ENCODE data around the gene CD82.

Gene CD82

DNA sequence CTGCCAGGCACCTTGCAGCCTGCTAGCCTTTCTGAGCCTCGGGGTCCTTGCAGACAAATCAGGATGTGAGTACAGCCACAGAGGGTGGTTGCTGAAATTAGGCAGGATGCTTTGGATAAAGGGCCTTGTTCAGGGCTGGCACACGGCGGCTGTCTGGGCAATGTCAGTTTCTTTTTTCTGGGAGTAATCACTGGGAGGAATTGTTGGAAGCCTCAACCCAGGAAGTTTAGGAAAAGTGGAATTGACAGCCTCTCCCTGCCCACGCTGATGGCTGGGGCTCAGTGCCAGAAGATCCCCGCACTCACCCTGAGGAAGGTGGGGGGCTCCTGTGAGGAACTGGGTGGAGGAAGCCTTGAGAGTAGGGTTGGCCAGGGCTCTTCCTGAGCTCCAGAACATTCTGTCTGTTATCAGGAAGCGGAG, 37.4 kb downstream of the CD82 start:
- TF ChIP-seq, protein P1, sequence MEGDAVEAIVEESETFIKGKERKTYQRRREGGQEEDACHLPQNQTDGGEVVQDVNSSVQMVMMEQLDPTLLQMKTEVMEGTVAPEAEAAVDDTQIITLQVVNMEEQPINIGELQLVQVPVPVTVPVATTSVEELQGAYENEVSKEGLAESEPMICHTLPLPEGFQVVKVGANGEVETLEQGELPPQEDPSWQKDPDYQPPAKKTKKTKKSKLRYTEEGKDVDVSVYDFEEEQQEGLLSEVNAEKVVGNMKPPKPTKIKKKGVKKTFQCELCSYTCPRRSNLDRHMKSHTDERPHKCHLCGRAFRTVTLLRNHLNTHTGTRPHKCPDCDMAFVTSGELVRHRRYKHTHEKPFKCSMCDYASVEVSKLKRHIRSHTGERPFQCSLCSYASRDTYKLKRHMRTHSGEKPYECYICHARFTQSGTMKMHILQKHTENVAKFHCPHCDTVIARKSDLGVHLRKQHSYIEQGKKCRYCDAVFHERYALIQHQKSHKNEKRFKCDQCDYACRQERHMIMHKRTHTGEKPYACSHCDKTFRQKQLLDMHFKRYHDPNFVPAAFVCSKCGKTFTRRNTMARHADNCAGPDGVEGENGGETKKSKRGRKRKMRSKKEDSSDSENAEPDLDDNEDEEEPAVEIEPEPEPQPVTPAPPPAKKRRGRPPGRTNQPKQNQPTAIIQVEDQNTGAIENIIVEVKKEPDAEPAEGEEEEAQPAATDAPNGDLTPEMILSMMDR (IDR thresholded peaks at IDR 0.05; ENCODE audit: low read depth, low read length, missing control alignments), result no peak
- no peak for DNase-seq (ENCODE audit: low read depth)

DNA sequence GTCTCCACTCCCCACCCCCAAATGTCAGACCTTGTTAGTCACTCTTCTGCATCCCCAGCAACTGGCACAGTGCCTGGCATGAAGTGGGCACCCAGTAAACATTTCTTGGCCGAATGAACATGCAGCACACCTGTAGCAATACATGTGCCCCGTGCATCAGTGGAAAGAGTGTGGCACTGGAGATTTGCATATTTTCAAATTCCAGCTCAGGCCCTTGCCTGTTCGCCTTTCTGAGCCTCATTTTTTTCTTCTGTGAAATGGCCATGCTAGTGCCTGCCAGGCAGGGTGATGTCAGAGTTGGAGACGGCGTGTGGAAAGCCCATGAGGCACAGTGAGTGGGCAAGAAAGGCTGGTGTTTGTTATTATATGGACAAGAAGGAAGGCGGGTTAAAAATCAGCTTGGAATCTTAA, 38.7 kb downstream of the CD82 start:
- TF ChIP-seq, protein P1 (IDR thresholded peaks at IDR 0.05; ENCODE audit: low read depth, low read length, missing control alignments), result no peak
- DNase-seq (ENCODE audit: low read depth), result no peak
- in situ Hi-C loops (cut with HindIII; ENCODE audit: low sequenced_read_pairs), result no loop called here
- no peak overlapping the region for H3K4me3 ChIP-seq (ENCODE audit: low read depth, low read length)

More for the DNA sequence above, 37.4 kb downstream of the CD82 start:
- in situ Hi-C loops (cut with HindIII; ENCODE audit: low sequenced_read_pairs), result no loop called here
- no peak overlapping the region for H3K4me3 ChIP-seq (ENCODE audit: low read depth, low read length)

DNA sequence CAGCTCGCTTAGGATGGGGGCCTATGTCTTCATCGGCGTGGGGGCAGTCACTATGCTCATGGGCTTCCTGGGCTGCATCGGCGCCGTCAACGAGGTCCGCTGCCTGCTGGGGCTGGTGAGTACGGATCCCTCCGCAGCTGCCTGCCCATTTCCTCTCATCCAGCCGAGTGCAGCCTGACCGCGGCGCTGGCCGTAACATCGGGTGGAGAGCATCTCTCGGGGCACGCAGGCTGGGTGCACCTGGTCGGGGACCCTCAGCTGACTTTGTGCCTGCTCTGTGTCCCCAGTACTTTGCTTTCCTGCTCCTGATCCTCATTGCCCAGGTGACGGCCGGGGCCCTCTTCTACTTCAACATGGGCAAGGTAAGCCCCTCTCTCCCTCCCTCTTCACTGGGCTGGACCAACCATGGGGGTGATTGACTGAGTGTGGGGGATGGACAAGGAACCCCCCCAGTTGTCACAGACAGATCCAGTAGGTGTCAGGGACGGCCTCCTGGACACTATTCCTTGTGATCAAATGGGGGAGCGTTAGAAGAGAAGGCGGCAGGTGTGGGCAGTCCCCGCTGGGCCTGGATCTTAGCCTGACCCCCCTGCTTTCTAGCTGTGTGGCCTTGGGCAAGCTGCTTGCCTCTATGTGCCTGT, 39.7 kb downstream of the CD82 start:
- TF ChIP-seq, protein P1 (IDR thresholded peaks at IDR 0.05; ENCODE audit: low read depth, low read length, missing control alignments), result no peak
- in situ Hi-C loops (cut with HindIII; ENCODE audit: low sequenced_read_pairs), result no loop called here
- no peak overlapping the region for H3K4me3 ChIP-seq (ENCODE audit: low read depth, low read length)
- DNase-seq (ENCODE audit: low read depth), result no peak

DNA sequence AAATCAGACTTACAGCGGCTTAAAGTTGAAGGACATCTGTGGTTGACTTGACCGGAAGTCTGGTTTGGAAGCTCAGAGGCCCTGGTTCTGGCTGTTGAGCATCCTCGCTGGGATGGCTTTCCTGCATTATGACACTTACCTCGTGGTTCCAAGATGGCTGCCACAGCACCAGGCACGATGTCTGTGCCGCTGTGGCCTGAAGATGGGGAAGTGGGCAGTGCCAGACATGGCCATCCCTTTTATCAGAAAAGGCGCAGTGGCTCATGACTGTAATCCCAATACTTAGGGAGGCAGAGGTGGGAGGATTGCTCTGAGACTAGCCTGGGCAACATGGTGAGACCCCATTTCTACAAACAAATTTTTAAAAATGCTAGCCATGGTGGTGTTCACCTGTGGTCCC, 40.5 kb downstream of the CD82 start:
- TF ChIP-seq, protein P1 (IDR thresholded peaks at IDR 0.05; ENCODE audit: low read depth, low read length, missing control alignments), result no peak
- in situ Hi-C loops (cut with HindIII; ENCODE audit: low sequenced_read_pairs), result no loop called here
- no peak overlapping the region for H3K4me3 ChIP-seq (ENCODE audit: low read depth, low read length)
- no peak for DNase-seq (ENCODE audit: low read depth)

DNA sequence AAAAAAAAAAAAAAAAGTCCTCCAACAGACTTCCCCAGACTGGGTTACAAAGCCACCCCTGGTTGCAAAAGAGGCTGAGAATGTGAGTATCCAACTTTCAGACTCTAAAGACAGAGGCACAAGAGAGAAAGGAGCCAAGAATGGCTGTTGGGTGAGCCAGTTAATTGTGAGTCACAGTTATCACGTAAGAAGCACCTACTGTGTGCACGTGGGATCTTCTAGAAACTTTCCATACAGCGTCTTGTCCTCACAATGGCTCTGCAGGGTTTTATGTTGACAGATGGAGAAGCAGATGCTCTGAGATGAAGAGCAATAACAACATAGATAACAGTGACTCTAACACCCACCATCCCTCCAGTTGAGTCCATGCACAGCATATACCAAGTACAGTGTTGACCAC, 41.0 kb downstream of the CD82 start:
- DNase-seq (ENCODE audit: low read depth), result no peak
- in situ Hi-C loops (cut with HindIII; ENCODE audit: low sequenced_read_pairs), result no loop called here
- no peak overlapping the region for H3K4me3 ChIP-seq (ENCODE audit: low read depth, low read length)
- TF ChIP-seq, protein P1 (IDR thresholded peaks at IDR 0.05; ENCODE audit: low read depth, low read length, missing control alignments), result no peak

DNA sequence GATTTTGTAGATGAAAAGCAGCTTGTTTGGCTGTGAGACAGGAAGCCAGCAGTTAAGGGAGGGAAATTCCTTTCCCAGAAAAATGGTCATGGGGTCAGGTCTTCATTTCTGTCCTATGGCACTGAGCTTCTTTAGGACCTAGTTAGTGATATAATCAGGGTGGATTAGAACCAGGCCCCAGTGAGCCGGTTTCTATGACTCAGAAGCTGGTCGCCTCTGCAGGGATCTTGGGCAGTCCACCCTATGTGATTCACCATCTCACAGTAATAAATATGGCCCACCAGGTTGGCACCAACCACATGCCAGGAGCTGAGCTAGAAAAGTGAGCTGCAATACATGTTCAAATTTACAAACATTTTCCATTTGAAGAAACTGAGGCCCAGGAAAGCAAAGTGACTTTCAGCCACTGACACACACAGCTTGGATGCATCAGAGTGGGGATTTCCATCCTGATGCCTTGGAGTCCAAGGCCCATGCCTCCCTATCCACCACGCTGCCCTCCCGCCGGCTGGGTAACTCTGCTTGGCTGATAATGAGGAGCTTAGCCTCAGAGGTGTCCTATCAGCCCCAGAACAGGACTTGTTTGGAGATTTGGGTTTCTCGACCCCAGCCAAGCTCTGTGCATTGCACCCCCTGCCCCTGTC, 42.0 kb downstream of the CD82 start:
- in situ Hi-C loops (cut with HindIII; ENCODE audit: low sequenced_read_pairs), result no loop called here
- TF ChIP-seq, protein P1 (IDR thresholded peaks at IDR 0.05; ENCODE audit: low read depth, low read length, missing control alignments), result no peak
- H3K4me3 ChIP-seq (ENCODE audit: low read depth, low read length), result no peak overlapping the region
- no peak for DNase-seq (ENCODE audit: low read depth)
